Psoas muscle (tissue), 8 donors: ENCODE results near the gene REEP1. TPM values are rescaled to one million over a fixed set of nuclear protein-coding genes. Genes with fewer than 3 reads are reported as not detected.
A peak's percentile ranks its signal among the peaks of the same experiment; 100 is the strongest.

ENCODE experiments used
- ATAC-seq, 4 donors: fragments of 200-7000 bp; cut with Tn5 transposase; one replicate each; pipeline ENCODE4 v1.9.1; 2020; ENCODE audit warnings: moderate library complexity in 3 of 4, mild to moderate bottlenecking in 2 of 4
- DNase-seq, 2 donors: peaks; one replicate each; pipeline ENCODE4 v3.0.0-alpha.2; 2020
- H3K27ac ChIP-seq: fragments of 200-600 bp; one replicate; pipeline ENCODE4 v1.8.0; 2022
- H3K27me3 ChIP-seq, 3 donors: fragments of 200-600 bp in 1 of 3; one replicate each; pipeline versions ENCODE4 v1.6.1 to v1.8.0; 2013 to 2022; ENCODE audit warnings: low read length in 2 of 3, mild to moderate bottlenecking in 2 of 3, moderate library complexity in 1 of 3; ENCODE audit not compliant: insufficient read depth in 3 of 3
- H3K36me3 ChIP-seq, 2 donors: fragments of 200-600 bp in 1 of 2; one replicate each; pipeline versions ENCODE4 v1.6.1 to v1.8.0; 2013 to 2022; ENCODE audit warnings: low read depth in 1 of 2, mild to moderate bottlenecking in 1 of 2, moderate library complexity in 1 of 2; ENCODE audit not compliant: insufficient read depth in 1 of 2
- H3K4me1 ChIP-seq: fragments of 200-600 bp; one replicate; pipeline ENCODE4 v1.8.0; 2022
- H3K4me3 ChIP-seq: fragments of 200-600 bp; one replicate; pipeline ENCODE4 v1.8.0; 2022; ENCODE audit warnings: mild to moderate bottlenecking
- H3K9me3 ChIP-seq: fragments of 200-600 bp; one replicate; pipeline ENCODE4 v1.8.0; 2022
- CTCF ChIP-seq: fragments of 200-600 bp; IDR thresholded peaks from one replicate; pipeline ENCODE4 v1.8.0; 2022; ENCODE audit warnings: antibody characterized with exemption
- WGBS, 3 donors: extraction: QIAGEN DNeasy Blood & Tissue Kit; methylation state at CpG; one replicate each; pipeline versions ENCODE4 v1.1.6 to v1.1.7; 2013; 5-methylcytosine and 5-hydroxymethylcytosine counted together
- intact Hi-C, 2 donors: fragments of 100-400 bp; cut with DNase I; formaldehyde crosslinking; loops; one replicate each; pipeline versions ENCODE4 v1.11.0 to v1.14.2; 2022
- long read RNA-seq, 2 donors: library from polyadenylated mRNA; unstranded; transcript quantifications; one replicate each; pipeline ENCODE4 v2.0.0, GENCODE V29; 2021
- polyA plus RNA-seq, 3 donors: library from polyadenylated mRNA; stranded (reverse); fragments of 200-250 nt; gene quantifications; one replicate each; pipeline ENCODE4 v1.2.3, GENCODE V29; 2013
- total RNA-seq, 4 donors: library from RNA; stranded (reverse); fragmentation: NEBNext Ultra II Directional in 2 of 4; extraction: Animal tissue kit (Norgen Biotek cat#: 25700) in 2 of 4; gene quantifications; one replicate each; pipeline versions ENCODE4 v1.2.1 to v1.2.4, GENCODE V29; 2021 to 2023
- donor health status: healthy with polysubstance abuse.
- donor health status: DM: no; HTN: no; CAD: no; lungs with moderate emphysema.
- donor health status: Bipolar disorder and iron deficiency.
- donor health status: healthy.
- donor health status: DM: yes; HTN: yes; CAD: no.
- donor health status: DM: no; HTN: no; CAD: no.
- donor health status: DM: no; HTN: no; CAD: no.
- donor health status: DM: yes; HTN: yes; CAD: no.

Gene REEP1
- total RNA-seq, result 10 to 100 TPM in 2 of 4 donors, 1 to 10 TPM in 2; 4.1 to 16.1 (median 9.7) TPM
- 1 to 10 TPM; 1.2 to 8.2 (median 4.8) TPM for polyA plus RNA-seq
- long read RNA-seq, donor 1, partial matches to known transcripts, result 4 of 6 reads
- long read RNA-seq, donor 1, other reads (novel, unspliced or antisense), result 1 of 6 reads
- long read RNA-seq, donor 2, partial matches to known transcripts, result 2 of 10 reads
- long read RNA-seq, donor 2, other reads (novel, unspliced or antisense), result 6 of 10 reads

- no peak for TF ChIP-seq CTCF
- intact Hi-C loops, result loop anchor here in 1 of 2 donors (5.0 kb wide), 1 partner anchor 35 kb away; no protein-coding TSS in a partner anchor
- Histone ChIP-seq H3K4me1 (peaks cover 16% of the 10 kb centered on the region), H3K4me3 (peak within 1 kb of the TSS; percentile 85), H3K27ac (peak within 1 kb of the TSS; percentile 88), H3K9me3 (no peaks in the 10 kb centered on the region), H3K27me3 (no peaks in the 10 kb centered on the region), H3K36me3 (no peaks in the 10 kb centered on the region)
- WGBS, 3 donors, result 0 to 1% (median 0%) methylated on average over 37 to 87 of the region's 87 CpGs
- DNase-seq (peak; percentile 48 to 72), ATAC-seq (peak; percentile 90 to 93 (median 92))
Observed at GRCh38 chr2:86337244-86337835, at the start of gene REEP1. TSS of gene REEP1 (minus strand) at chr2:86337626. CDS start at chr2:86337510, 116 bp downstream.

GRCh38 chr2:86383844-86384243, 46.4 kb upstream of the REEP1 start:
- no peaks in the 10 kb centered on the region for H3K36me3 ChIP-seq
- H3K9me3 ChIP-seq, result no peaks in the 10 kb centered on the region
- TF ChIP-seq CTCF, result no peak
- no peaks in the 10 kb centered on the region for H3K27me3 ChIP-seq
- no peak for DNase-seq
- WGBS, 3 donors, result 3 to 47% (median 38%) methylated on average over 1 of the region's 1 CpG
- no peak overlapping the region for H3K27ac ChIP-seq
- intact Hi-C loops, result no loop called here
- ATAC-seq, result peak; percentile 29 to 73 (median 48)
- no peak overlapping the region for H3K4me3 ChIP-seq
- H3K4me1 ChIP-seq, result peaks cover 7% of the 10 kb centered on the region

- Histone ChIP-seq H3K27me3 (no peaks in the 10 kb centered on the region), H3K4me1 (peaks cover 7% of the 10 kb centered on the region), H3K4me3 (no peak overlapping the region), H3K36me3 (no peaks in the 10 kb centered on the region), H3K9me3 (no peaks in the 10 kb centered on the region), H3K27ac (no peak overlapping the region)
- WGBS, 3 donors, result 35 to 62% (median 60%) methylated on average over 2 of the region's 2 CpGs
- no peak for DNase-seq
- no peak for TF ChIP-seq CTCF
- ATAC-seq, result no peak
- intact Hi-C loops, result no loop called here
Observed at GRCh38 chr2:86382698-86383097, 45.3 kb upstream of the REEP1 start.

GRCh38 chr2:86382108-86382507, 44.7 kb upstream of the REEP1 start:
- Histone ChIP-seq H3K36me3 (no peaks in the 10 kb centered on the region), H3K4me3 (no peak overlapping the region), H3K9me3 (no peaks in the 10 kb centered on the region), H3K4me1 (peaks cover 7% of the 10 kb centered on the region), H3K27ac (no peak overlapping the region), H3K27me3 (no peaks in the 10 kb centered on the region)
- ATAC-seq (no peak), DNase-seq (no peak)
- no peak for TF ChIP-seq CTCF
- intact Hi-C loops, result no loop called here
- 75 to 93% (median 91%) methylated on average over 2 of the region's 2 CpGs for WGBS, 3 donors
